ENCODE measurements around the gene ABCC5. TPM values are rescaled to one million over a fixed set of nuclear protein-coding genes. Genes with fewer than 3 reads are reported as not detected.
A peak's percentile ranks its signal among the peaks of the same experiment; 100 is the strongest.

ABCC5 gene
- total RNA-seq, 4 donors from 2014 or later: 15.9 to 46.0 (median 23.3) TPM

DNA sequence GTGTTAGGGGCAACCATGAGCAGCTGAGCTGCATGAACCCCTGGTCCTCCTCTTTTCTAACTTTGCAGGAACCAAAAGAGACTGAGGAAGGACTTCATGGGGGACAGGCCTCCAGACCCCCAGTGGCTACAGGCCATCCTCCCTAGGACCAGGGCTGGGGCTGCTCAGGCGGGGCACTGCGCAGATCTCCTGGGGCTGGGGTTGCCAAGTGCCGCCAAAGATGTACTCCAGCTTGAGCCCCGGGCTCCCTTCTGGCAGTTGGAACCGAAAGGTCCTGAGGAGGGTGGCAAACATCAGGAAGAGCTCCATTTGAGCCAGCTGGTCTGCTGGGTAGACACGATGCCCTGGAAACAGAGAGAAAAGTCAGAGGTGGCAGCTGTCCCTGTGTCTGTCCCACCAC, 121.9 kb downstream of the ABCC5 start:
- Histone ChIP-seq H3K9me3 (no peaks in the 10 kb centered on the region), H3K27ac (no peak overlapping the region), H3K4me3 (no peak overlapping the region), H3K4me1 (no peaks in the 10 kb centered on the region), H3K27me3 (no peaks in the 10 kb centered on the region), H3K36me3 (no peaks in the 10 kb centered on the region)
- DNase-seq: no peak
- intact Hi-C loops (cut with DNase I; ENCODE audit: low total_unique reads): no loop called here
- TF ChIP-seq POLR2A (IDR thresholded peaks at IDR 0.05): no peak
- TF ChIP-seq, protein P1, sequence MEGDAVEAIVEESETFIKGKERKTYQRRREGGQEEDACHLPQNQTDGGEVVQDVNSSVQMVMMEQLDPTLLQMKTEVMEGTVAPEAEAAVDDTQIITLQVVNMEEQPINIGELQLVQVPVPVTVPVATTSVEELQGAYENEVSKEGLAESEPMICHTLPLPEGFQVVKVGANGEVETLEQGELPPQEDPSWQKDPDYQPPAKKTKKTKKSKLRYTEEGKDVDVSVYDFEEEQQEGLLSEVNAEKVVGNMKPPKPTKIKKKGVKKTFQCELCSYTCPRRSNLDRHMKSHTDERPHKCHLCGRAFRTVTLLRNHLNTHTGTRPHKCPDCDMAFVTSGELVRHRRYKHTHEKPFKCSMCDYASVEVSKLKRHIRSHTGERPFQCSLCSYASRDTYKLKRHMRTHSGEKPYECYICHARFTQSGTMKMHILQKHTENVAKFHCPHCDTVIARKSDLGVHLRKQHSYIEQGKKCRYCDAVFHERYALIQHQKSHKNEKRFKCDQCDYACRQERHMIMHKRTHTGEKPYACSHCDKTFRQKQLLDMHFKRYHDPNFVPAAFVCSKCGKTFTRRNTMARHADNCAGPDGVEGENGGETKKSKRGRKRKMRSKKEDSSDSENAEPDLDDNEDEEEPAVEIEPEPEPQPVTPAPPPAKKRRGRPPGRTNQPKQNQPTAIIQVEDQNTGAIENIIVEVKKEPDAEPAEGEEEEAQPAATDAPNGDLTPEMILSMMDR (IDR thresholded peaks at IDR 0.05): no peak

DNA sequence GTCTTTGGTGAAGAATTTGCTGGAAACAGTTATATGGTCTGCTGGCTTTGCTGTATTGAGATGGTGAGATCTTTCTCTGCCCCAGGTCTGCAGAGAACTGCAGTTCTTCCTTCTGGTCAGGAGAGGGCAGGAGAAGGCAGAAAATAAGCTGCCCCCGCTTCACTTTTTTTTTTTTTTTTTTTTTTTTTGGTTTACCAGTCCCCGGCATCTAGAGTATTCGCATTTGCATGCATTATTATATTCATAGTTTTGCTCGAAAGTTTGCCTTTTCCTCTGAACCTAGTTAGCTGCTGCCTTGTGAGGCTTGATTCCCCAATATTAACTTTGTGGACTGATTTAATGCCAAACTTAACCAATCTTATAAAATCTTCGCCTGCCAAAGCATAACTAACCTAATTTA, 122.4 kb downstream of the ABCC5 start:
- Histone ChIP-seq H3K27me3 (no peaks in the 10 kb centered on the region), H3K4me3 (no peak overlapping the region), H3K4me1 (no peaks in the 10 kb centered on the region), H3K9me3 (no peaks in the 10 kb centered on the region), H3K27ac (no peak overlapping the region), H3K36me3 (no peaks in the 10 kb centered on the region)
- TF ChIP-seq POLR2A (IDR thresholded peaks at IDR 0.05): no peak
- TF ChIP-seq, protein P1 (IDR thresholded peaks at IDR 0.05): peak; percentile 54 to 64 (median 60)
- intact Hi-C loops (cut with DNase I; ENCODE audit: low total_unique reads): no loop called here
- no peak for DNase-seq

DNA sequence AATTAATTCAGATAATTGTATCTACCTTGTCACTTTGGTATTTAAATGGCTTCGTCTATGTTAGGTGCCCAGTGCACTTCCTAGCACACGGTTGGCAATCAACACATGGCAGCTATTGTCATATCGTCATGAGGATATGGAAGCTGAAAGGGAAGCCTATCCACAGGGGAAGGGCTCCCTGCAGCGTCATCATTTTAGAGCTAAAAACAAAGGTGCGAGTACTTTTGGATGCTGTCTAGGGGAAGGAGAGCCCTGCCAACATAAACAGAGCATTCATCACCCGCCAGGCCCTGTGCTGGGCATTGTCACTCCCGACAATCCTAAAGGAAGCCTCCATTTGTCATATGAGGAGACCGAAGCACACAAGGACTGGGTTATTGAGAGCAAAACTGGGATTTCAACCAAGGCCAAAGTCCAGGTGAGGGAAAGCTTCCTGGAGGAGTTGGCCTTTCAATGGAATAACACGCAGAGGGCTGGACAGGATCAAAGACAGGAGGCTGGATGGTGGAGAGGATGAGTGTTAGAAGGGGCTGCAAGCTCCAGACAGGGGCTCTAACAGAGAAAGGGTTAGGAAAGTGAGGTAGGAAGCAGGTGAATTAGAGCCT, 125.0 kb downstream of the ABCC5 start:
- no peak overlapping the region for H3K27ac ChIP-seq
- intact Hi-C loops (cut with DNase I; ENCODE audit: low total_unique reads): no loop called here
- no peak for DNase-seq
- no peak for TF ChIP-seq POLR2A (IDR thresholded peaks at IDR 0.05)
- TF ChIP-seq, protein P1 (IDR thresholded peaks at IDR 0.05): no peak
- no peaks in the 10 kb centered on the region for H3K27me3 ChIP-seq
- H3K4me1 ChIP-seq: no peaks in the 10 kb centered on the region
- no peak overlapping the region for H3K4me3 ChIP-seq
- H3K9me3 ChIP-seq: no peaks in the 10 kb centered on the region
- no peaks in the 10 kb centered on the region for H3K36me3 ChIP-seq

DNA sequence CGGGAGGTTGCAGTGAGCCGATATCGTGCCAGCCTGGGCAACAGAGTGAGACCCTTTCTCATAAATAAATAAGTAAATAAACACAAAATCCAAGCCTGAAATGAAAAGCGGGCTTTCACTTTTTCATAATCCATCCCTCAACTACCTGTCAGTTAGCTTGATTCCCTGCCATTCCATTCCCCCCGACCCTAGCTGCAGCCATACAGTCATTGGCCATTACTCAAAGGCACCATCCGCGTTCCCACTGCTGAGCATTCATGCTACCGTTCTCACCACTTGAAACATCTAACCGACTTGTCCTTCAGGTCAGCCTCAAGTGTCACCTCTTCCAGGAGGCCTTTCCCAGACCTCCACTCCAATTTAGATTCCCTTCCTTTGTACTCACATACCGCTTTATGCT, 131.9 kb downstream of the ABCC5 start:
- DNase-seq: no peak
- intact Hi-C loops (cut with DNase I; ENCODE audit: low total_unique reads): no loop called here
- H3K27ac ChIP-seq: no peak overlapping the region
- H3K27me3 ChIP-seq: no peaks in the 10 kb centered on the region
- no peaks in the 10 kb centered on the region for H3K36me3 ChIP-seq
- TF ChIP-seq, protein P1 (IDR thresholded peaks at IDR 0.05): no peak
- no peak for TF ChIP-seq POLR2A (IDR thresholded peaks at IDR 0.05)
- H3K9me3 ChIP-seq: no peaks in the 10 kb centered on the region
- H3K4me3 ChIP-seq: no peak overlapping the region
- peaks cover 0 to 12% of the 10 kb centered on the region in 2 donors for H3K4me1 ChIP-seq

DNA sequence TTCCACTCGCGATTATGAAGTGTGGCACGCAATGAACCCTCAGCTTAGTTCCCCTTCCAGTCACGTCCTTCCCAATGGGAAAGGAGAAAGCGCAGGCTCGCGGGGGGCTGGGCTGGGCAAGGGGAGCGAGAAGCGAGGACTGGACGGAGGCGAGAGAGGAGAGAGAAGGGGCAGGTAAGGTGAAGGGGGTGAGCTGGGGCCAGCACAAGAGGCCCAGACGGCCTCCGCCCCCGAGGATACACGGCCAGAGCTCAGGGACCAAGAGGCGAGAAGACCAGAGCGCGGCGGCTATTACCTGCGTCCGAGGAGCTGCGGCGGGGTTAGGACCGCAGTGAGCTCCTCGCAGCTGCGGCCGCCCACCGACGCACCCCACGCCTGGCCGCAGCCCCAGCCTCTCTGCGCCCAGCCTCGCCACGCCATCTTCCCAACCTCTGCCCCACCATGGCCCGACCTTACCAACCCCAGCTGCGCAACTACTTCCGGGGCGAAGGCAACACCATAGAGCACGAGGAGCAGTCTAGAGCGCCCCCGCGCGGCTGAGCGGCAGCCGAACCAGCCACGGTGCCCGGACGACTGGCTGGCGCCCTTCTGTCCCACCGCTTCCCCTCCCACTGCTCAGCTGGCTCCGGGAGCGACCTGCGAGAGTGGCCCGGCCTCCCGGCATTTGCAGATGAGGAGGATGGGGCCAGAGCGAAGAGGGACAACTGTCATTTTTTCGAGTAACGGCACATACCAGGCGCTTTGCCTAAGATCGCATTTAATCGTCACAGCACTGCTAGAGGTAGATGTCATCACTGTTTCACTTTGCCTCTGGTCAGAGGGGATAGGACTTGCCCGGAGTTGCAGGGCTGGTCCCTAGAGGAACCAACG, 133.0 kb downstream of the ABCC5 start, which contains the start of gene PARL:
Gene PARL, minus strand, starts transcription at position 454 of the 870 bp plus-strand sequence. Its CDS starts 34 bp downstream, at position 420.
- Histone ChIP-seq H3K9me3 (no peaks in the 10 kb centered on the region), H3K4me3 (peak within 1 kb of the TSS; percentile 58 to 81), H3K4me1 (peaks cover 0 to 12% of the 10 kb centered on the region in 2 donors), H3K27me3 (no peaks in the 10 kb centered on the region), H3K27ac (peak within 1 kb of the TSS; percentile 71 to 76), H3K36me3 (no peaks in the 10 kb centered on the region)
- TF ChIP-seq, protein P1 (IDR thresholded peaks at IDR 0.05): peak; percentile 92 to 97 (median 94)
- TF ChIP-seq POLR2A (IDR thresholded peaks at IDR 0.05): peak; percentile 25 to 46
- DNase-seq: peak; percentile 94 to 95
- intact Hi-C loops (cut with DNase I; ENCODE audit: low total_unique reads): no loop called here

All from uterus (tissue), 4 donors.